ENCODE measurements around the gene KNSTRN. TPM values are rescaled to one million over a fixed set of nuclear protein-coding genes. Genes with fewer than 3 reads are reported as not detected.

KNSTRN gene
- total RNA-seq, 4 donors from 2014 or later: 5.8 to 16.0 (median 11.9) TPM

DNA sequence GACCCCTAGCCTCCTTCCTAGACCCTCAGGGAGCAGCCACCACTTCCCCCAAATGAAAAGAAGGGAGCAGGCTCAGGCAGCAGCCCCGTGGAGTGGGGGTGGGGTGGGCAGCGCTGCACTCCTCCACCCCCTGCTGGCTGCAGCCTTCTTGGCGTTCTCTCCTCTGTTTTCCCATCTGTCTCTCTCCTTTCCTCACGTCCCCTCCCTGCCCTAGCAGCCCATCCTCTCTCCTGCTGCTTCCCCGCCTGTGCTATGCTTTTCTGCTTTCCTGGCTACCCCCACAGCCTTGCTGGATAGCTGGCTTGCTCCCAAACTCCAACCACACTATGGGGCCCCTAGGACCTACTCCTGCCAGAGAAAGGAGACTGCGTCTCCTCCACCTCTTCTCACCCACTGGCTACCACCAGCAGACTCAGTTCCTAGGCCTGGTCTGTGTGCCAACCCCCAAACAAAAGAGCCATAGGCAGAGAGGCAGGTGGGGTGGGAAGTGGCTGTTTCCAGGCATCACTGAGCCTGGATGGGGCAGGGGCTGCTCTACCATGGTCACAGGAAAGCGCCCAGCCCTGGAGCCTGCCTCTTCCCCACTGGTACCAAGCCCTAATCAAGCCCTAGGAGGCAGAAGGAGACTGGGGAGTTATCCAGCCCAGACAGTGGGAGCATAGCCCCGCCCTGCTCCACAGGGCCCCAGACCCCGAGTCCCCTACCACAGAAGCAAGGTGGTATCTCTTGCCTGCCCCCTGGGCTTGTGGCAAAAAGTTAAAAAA is 27.9 kb upstream of the KNSTRN start:
- TF ChIP-seq, protein P1, sequence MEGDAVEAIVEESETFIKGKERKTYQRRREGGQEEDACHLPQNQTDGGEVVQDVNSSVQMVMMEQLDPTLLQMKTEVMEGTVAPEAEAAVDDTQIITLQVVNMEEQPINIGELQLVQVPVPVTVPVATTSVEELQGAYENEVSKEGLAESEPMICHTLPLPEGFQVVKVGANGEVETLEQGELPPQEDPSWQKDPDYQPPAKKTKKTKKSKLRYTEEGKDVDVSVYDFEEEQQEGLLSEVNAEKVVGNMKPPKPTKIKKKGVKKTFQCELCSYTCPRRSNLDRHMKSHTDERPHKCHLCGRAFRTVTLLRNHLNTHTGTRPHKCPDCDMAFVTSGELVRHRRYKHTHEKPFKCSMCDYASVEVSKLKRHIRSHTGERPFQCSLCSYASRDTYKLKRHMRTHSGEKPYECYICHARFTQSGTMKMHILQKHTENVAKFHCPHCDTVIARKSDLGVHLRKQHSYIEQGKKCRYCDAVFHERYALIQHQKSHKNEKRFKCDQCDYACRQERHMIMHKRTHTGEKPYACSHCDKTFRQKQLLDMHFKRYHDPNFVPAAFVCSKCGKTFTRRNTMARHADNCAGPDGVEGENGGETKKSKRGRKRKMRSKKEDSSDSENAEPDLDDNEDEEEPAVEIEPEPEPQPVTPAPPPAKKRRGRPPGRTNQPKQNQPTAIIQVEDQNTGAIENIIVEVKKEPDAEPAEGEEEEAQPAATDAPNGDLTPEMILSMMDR (IDR thresholded peaks at IDR 0.05): no peak
- no peak for ATAC-seq (ENCODE audit: low FRiP score)
- DNase-seq (ENCODE audit: low spot score): no peak

DNA sequence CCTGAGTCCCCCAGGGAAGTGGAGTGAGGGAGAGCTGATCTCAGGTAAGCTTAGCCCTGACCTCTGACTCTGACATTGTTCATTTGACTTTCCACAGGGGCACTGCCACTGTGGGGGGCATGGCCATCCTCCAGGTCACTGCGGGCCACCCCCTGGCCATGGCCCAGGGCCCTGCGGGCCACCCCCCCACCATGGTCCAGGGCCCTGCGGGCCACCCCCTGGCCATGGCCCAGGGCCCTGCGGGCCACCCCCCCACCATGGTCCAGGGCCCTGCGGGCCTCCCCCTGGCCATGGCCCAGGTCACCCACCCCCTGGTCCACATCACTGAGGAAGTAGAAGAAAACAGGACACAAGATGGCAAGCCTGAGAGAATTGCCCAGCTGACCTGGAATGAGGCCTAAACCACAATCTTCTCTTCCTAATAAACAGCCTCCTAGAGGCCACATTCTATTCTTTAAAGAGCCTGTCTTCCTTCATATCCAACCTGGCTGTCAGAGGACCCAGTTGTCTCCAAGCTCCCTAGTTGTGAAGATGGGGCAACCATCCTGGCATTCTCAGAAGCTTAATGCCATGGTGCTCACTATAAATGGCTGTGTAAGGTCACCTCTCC is 26.4 kb upstream of the KNSTRN start:
- ATAC-seq (ENCODE audit: low FRiP score): no peak
- TF ChIP-seq, protein P1 (IDR thresholded peaks at IDR 0.05): no peak

DNA sequence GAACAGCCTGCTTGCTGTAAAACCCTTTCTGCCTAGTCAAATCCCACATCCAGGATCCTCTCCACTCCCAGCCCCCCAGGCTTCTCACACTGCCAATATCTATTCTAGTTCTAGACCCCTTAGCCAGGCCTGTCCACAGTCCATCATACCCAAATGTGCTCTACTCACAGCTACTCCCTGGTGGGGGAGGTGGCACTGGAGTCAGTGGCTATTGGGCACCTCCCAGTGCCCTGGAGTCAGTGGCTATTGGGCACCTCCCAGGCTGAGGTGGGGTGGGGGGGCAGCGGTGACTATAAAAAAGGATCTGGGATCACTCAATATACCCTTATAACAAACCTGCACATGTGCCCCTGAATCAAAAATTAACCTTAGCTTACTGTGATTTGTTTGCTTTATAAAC is 25.3 kb upstream of the KNSTRN start:
- TF ChIP-seq, protein P1 (IDR thresholded peaks at IDR 0.05): no peak
- DNase-seq (ENCODE audit: low spot score) (no peak), ATAC-seq (ENCODE audit: low FRiP score) (no peak)

More for the DNA sequence above, 26.4 kb upstream of the KNSTRN start:
- DNase-seq (ENCODE audit: low spot score): no peak

DNA sequence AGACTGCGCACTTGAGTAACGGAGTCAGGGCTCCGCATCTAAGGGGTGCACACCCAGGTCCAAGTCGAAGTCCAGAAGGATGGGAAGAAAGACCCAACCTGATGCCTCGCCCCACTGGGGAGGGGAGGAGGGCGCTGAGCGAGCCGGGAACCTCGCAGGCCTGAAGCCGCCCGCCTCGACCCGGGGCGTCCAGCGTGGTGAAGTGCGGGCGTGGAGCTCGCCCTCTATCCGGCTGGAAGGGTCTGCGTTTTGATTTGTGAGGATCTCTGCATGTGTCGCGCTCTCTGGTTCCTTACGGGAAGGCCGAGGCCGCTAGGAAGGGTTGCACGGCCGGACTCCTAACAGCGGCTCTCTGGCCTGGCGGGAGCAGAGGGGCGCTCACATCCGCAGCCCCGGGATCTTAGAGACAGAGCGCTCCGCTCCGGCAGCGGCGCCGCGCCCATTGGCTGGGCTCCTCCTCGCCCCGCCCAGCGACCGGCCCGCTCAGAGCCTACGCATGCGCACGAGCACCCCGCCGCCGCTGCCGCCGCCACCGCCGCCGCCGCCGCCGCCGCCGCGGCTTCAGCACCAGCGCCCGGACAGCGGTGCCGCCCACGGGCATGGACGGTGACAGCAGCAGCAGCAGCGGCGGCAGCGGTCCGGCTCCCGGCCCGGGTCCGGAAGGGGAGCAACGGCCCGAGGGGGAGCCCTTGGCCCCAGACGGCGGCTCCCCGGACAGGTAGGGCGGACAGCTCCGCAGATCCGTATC is 24.6 kb upstream of the KNSTRN start, which contains the start of gene DISP2:
TSS of gene DISP2 (plus strand) at position 497 of the 748 bp plus-strand sequence. CDS start at position 600, 103 bp downstream.
- TF ChIP-seq, protein P1 (IDR thresholded peaks at IDR 0.05): no peak
- DNase-seq (ENCODE audit: low spot score) (peak; percentile 45), ATAC-seq (ENCODE audit: low FRiP score) (peak; percentile 94)

DNA sequence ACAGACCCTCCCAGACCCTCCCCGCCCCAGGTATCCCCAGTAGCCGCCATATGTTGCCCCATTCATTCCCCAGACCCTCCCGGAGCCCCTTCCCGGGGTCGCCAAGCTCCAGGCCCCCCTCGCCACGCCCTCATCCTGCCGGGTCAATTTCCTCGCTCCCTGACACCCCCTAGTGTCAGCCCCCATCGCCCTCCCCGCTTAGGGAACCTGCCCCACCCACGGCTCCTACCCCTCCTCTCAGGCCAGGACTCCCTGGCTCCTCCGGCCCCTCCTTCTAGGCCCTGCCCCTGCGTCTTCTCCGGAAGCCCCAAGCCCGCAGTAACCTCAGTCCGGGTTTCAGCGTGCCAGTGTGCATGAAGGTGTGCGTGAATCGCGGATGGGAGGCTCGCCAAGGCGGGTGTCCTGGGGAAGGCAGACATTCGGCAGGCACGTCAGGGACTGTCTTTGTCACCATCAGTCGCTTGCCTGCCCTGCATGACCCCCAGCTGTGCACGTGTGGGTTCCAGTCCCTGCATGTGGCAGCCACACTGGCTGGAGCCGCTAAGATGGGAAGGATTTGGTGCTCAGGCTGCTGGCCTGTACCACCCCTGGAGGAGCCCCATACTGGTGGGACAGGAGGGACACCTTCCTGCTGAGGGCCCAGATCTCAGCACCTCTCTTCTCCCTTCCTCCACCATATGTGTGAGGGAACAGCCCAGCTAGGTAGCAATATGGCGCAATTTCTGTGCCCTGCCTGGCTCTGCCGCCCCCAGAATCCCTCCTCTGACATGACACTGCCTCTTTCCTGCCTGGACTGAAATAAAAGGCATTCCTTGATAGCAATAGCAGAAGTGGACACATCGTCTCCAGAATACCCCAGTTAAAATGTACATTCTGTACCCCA is 23.8 kb upstream of the KNSTRN start:
- TF ChIP-seq, protein P1 (IDR thresholded peaks at IDR 0.05): no peak
- DNase-seq (ENCODE audit: low spot score) (no peak), ATAC-seq (ENCODE audit: low FRiP score) (no peak)

DNA sequence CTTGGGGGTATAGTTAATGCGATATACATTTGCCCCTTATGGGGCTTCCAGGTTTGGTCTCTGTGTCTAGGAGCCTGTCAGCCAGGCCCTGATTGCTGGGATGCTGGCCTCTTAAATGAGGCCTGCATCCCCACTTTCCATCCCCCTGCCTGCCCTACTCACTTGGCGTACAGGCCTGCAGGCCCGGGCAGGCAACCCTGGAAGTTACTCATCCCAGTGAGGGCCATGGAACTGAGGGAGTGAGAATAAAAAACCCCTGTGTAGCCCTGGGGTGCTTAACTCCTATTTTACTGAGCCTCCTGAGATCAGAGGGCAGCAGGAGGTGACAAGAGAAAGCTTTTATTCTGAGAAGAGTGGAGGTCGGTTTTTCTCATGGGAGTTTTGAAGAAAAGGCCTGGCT is 22.5 kb upstream of the KNSTRN start:
- DNase-seq (ENCODE audit: low spot score) (no peak), ATAC-seq (ENCODE audit: low FRiP score) (no peak)
- TF ChIP-seq, protein P1 (IDR thresholded peaks at IDR 0.05): no peak

All from omental fat pad (tissue), 4 donors.